Dedifferentiated amniotic fluid mesenchymal stem cell (primary cell): ENCODE results near the gene GDF2.

Experiments used
- DNase-seq: peaks from one replicate; pipeline ENCODE4 v3.0.0-alpha.2; 2016; ENCODE audit errors: extremely low spot score

Gene GDF2

GRCh38 chr10:47322300-47323061, at the start of gene GDF2:
TSS of gene GDF2 (plus strand) at chr10:47322454. CDS start at chr10:47322669, 215 bp downstream.
- DNase-seq = no peak

DNA sequence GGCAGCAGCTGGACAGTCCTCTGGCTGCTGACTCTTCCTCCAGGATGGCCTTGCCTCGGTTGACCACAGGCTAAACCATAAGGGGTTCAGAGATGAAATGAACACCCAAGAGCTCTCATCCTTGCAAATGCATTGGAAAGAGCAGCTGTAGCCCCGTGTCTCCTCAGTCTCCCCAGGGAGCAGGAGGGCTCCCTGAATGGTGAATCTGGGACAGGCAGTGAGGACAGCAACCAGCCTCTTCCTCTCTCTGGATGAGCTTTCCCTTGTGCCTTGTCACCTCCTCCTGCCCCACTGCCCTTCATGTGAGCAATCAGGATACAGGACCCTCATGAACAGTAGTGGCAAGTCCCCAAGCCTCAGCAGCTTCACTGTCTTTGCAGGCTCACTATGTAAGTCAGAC, 46.2 kb upstream of the GDF2 start:
- DNase-seq = no peak

GRCh38 chr10:47276576-47277351, 45.5 kb upstream of the GDF2 start:
- no peak for DNase-seq

- no peak for DNase-seq
Measured at GRCh38 chr10:47277352-47278151, 44.7 kb upstream of the GDF2 start.

GRCh38 chr10:47278152-47278473, 44.1 kb upstream of the GDF2 start:
- DNase-seq = no peak

- no peak for DNase-seq
Measured at GRCh38 chr10:47278720-47279119, 43.5 kb upstream of the GDF2 start.

- DNase-seq = no peak
Measured at GRCh38 chr10:47279276-47279675, 43.0 kb upstream of the GDF2 start.

DNA sequence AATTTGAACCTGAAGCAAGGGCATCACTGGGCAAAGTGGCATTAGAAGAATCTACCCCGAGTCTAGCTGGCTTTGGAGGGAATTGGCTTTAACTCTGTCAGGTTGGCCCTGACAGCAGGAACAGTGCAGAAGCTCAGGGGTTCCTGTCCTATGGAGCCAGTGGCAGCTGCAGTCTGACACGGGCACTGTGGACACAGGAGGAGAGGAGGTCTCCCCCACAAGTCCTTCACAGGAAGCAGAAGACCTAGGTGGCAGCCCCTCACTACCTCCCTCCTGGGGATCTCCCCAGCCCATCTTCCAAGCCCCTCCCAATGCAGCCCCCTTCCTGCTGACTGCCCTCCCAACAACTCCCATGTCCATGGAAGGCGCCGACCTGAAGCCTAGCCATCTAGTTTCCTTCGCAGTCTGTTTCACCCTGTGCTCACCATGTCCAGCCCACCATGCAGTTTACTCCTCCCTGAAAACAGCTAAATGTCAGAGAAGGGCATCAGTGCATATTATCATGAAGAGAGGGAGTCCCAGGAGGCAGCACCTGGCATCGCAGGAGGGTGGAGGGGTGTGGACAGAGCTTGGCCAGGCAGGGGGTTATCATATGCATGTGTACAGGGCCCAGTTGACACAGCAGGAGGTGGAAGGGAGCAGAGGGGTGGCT, 40.1 kb upstream of the GDF2 start:
- no peak for DNase-seq

- no peak for DNase-seq
Measured at GRCh38 chr10:47282657-47283018, 39.6 kb upstream of the GDF2 start.

DNA sequence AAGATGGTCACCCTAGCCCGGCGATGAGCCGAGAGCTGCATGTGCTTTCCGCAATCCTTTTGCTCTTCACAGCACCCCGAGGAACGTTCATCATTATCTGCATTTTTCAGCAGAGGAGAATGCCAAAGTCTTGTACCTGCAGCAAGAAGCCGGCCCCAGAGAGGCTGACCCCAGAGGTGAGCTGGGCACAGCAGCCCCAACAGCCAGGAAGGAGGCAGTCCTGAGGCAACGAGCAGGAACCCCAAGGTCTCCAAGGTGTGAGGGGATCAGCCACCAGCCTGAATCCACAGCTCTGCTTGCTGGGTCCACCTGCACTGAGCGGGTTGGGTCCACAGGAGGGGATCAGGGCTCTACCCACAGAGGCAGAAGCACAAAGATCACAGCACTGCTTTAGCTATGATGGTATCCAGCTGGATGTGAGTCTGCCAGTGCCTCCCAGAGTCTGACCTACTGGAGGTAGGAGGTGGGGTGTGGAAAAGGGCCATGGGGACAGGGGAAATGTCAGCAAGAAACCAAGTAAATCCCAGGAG, 39.1 kb upstream of the GDF2 start:
- no peak for DNase-seq

DNA sequence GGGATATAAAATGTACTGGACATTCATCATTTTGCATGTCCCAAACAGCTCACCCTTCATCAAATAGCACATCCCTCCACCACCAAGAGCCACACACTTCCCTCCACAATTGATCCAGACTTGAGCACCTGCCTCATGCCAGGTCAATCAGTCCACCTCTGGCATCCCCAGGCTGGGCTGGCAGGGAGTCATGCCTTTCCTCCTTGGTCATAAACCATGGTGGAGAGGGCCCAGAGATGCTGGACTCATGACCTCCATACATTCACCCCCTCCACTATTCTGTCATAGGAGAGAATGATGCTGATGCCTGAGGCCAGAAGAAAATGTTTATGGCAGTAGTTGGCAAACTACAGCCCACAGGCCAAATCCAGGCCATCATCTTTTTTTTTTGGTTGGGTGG, 38.4 kb upstream of the GDF2 start:
- no peak for DNase-seq

GRCh38 chr10:47285381-47286115, 36.7 kb upstream of the GDF2 start:
- no peak for DNase-seq

GRCh38 chr10:47286116-47286505, 36.1 kb upstream of the GDF2 start:
- DNase-seq = no peak

DNA sequence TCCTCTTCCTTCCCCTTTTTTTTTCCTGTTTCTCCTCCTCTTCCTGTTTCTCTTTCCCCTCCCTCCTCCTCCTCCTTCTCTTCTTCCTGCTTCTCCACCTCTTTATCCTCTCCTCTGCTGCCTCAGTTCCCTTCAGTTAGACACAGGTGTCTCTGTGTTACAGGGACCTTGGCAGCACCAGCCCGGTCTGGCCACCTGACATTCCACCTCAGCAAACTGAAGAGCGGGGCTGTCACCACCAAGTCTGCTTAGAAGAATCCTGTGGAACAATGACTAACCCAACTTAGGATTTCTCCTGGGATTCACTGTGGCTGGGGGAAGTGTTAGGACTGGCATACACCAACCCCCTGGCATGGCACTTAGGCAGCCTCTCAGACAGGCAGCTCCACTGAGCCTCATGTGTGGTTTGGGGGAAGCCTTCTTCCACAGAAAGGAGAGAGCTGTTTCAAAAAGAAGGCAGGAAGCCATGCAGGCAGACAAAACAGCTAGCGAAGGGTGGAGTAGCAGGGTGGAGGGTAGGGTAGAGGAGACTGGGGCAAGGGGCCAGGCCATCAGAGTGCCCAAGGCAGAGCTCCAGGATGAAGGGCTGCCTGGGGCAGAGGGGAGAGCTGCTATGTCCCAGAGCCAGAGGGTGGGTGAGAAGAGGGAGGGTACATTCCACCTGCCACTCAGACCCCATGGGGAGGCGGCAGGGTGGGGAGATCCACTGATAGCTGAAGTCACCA, 35.5 kb upstream of the GDF2 start:
- no peak for DNase-seq

- DNase-seq = no peak
Measured at GRCh38 chr10:47287365-47287802, 34.9 kb upstream of the GDF2 start.

DNA sequence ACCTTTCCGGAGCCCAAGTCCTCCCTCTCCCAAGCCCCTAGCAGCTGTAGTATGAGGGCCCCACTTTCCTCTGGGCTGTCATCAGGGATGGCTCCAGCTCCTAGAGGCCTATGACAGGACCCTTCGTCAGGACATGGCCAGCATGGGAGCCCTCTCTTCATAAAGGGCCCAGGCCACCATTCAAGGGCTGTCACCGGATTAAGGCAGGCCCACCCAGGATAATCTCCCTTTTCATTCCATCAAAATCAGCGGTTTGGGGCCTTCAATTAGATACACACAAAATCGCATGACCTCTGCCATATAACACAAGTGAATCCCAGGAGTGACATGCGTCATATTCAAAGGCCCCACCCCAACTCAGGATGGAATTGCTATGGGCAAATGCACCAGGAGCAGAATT, 34.4 kb upstream of the GDF2 start:
- no peak for DNase-seq

DNA sequence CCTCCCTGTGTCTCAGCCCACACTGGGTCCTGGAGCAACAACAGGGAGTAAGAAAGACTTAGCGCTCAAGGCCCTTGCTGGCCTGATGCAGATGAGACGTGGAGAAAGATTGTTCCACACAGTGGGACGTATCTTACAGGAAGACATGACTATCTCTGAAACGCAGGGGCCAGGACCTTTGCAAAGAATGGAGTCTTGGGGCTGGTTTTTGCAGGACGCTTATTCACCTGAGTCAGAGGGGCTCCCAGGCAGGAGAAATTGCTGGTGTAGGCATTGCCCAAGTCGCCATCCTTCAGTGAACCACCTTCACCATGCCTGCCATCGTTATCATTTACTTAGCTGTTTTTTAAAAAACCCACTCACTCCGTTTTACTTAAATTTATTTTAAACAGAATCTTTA, 34.0 kb upstream of the GDF2 start:
- DNase-seq = no peak

- DNase-seq = no peak
Measured at GRCh38 chr10:47288916-47289495, 33.2 kb upstream of the GDF2 start.

- DNase-seq = no peak
Measured at GRCh38 chr10:47289921-47290320, 32.3 kb upstream of the GDF2 start.

DNA sequence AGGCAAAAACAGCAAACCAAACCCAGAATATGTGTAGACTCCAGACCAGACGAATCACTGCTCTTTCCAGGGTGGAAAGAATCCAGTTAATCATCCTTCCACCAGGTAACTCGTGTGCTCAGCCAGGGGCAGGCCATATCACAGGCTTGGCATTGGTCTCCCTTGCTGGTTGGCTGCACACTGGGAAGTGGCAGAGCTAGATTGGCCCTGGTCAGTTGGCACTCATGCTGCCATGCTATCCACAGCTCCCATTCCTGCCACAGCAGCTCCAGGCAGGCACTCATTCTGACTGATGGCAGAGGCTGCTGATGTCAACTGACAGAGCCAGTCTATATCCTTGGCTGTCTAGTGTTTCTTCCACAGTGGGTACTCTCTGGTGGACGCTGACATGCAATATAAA, 31.9 kb upstream of the GDF2 start:
- DNase-seq = no peak
